Panc1 (cell line): ENCODE results near the gene DDAH2. TPM values are rescaled to one million over a fixed set of nuclear protein-coding genes. Genes with fewer than 3 reads are reported as not detected.

Experiments
- ATAC-seq: fragments of 200-7000 bp; cut with Tn5 transposase; 2 replicates; pipeline ENCODE4 v1.9.1; 2020; ENCODE audit warnings: mild to moderate bottlenecking, moderate library complexity
- BruUV-seq: library from RNA; stranded (reverse); fragments of 400-500 nt; replicated peaks from 2 replicates; lab custom pipeline; 2021; lab: Mats Ljungman, UMichigan
- CTCF ChIA-PET: fragments of 300-600 bp; sonication (Branson Sonifier 250); formaldehyde crosslinking; loops from one replicate; lab custom pipeline; 2022; ENCODE audit warnings: antibody characterized with exemption; lab: Charles Lee
- POLR2A ChIA-PET: fragments of 300-600 bp; sonication (Branson Sonifier 250); formaldehyde crosslinking; loops from one replicate; lab custom pipeline; 2022; ENCODE audit warnings: antibody characterized with exemption; lab: Charles Lee
- DNase-seq: peaks from one replicate; pipeline ENCODE4 v3.0.0-alpha.2; 2010; ENCODE audit warnings: low read depth, low spot score
- H3K27ac ChIP-seq: 2 replicates; pipeline ENCODE4 v1.5.1; 2011; ENCODE audit warnings: mild to moderate bottlenecking, low read length, inconsistent platforms
- H3K27me3 ChIP-seq: fragments of 200-500 bp; sonication (Bioruptor generic); 2 replicates; pipeline ENCODE4 v1.6.0; 2014; ENCODE audit warnings: low read length, inconsistent platforms; ENCODE audit not compliant: control insufficient read depth, insufficient read depth
- H3K36me3 ChIP-seq: fragments of 200-500 bp; sonication (Bioruptor generic); 2 replicates; pipeline ENCODE4 v1.5.1; 2014; ENCODE audit warnings: inconsistent platforms, mild to moderate bottlenecking, low read length, moderate library complexity; ENCODE audit not compliant: control insufficient read depth, insufficient read depth
- H3K4me1 ChIP-seq: 2 replicates; pipeline ENCODE4 v1.5.1; 2011; ENCODE audit warnings: inconsistent platforms, mild to moderate bottlenecking, low read length, moderate library complexity; ENCODE audit not compliant: control insufficient read depth, insufficient read depth
- H3K4me3 ChIP-seq, 2 experiments: 2 replicates each; pipeline ENCODE4 v1.5.1; 2011 to 2012; ENCODE audit warnings: low read depth in 2 of 2, low read length in 2 of 2, mild to moderate bottlenecking in 2 of 2, inconsistent platforms in 1 of 2, moderate library complexity in 1 of 2
- H3K9me3 ChIP-seq: fragments of 200-500 bp; sonication (Bioruptor generic); 2 replicates; pipeline ENCODE4 v1.5.1; 2014; ENCODE audit warnings: low read depth, mild to moderate bottlenecking, inconsistent platforms, low read length, moderate library complexity; ENCODE audit not compliant: control insufficient read depth, insufficient read depth
- CTCF ChIP-seq: fragments of 450-650 bp; IDR thresholded peaks from 2 replicates; pipeline ENCODE4 v1.5.1; 2017; ENCODE audit warnings: mild to moderate bottlenecking
- POLR2AphosphoS5 ChIP-seq: IDR thresholded peaks from 2 replicates; pipeline ENCODE4 v1.6.1; 2012; ENCODE audit warnings: mild to moderate bottlenecking, low read depth, low read length, moderate library complexity
- REST ChIP-seq, 2 experiments: IDR thresholded peaks; 2 replicates each; pipeline ENCODE4 v1.6.1; 2011 to 2012; ENCODE audit warnings: low read depth in 2 of 2, control low read depth in 1 of 2, low read length in 1 of 2, mild to moderate bottlenecking in 1 of 2, moderate library complexity in 1 of 2; ENCODE audit not compliant: insufficient read depth in 1 of 2
- SIN3A ChIP-seq: IDR thresholded peaks from 2 replicates; pipeline ENCODE4 v1.6.1; 2012; ENCODE audit warnings: low read depth, mild to moderate bottlenecking, low read length, moderate library complexity, borderline replicate concordance; ENCODE audit not compliant: insufficient read depth
- TCF7L2 ChIP-seq: IDR thresholded peaks from 2 replicates; pipeline ENCODE4 v1.6.1; 2011; ENCODE audit warnings: mild to moderate bottlenecking, low read depth, low read length, inconsistent platforms
- in situ Hi-C: cut with HindIII; loops from 2 replicates; pipeline ENCODE4 v1.10.0; 2016; ENCODE audit warnings: low sequenced_read_pairs, low pct_unique_long_range_greater_than_20kb
- intact Hi-C: fragments of 100-400 bp; cut with micrococcal nuclease; formaldehyde crosslinking; loops from one replicate; pipeline ENCODE4 v1.10.0; 2022; ENCODE audit not compliant: unreplicated experiment
- total RNA-seq: library from RNA; stranded (reverse); gene quantifications from one replicate; pipeline ENCODE4 v1.2.1, GENCODE V29; 2021; ENCODE audit not compliant: unreplicated experiment

The DDAH2 gene
- total RNA-seq, 1 experiment from 2014 or later = 104 TPM

- Histone ChIP-seq H3K4me3 (no peak within 1 kb of the TSS; a peak in 1 of 4 replicates), H3K36me3 (no peaks in the 10 kb centered on the region), H3K27me3 (no peaks in the 10 kb centered on the region), H3K9me3 (no peaks in the 10 kb centered on the region), H3K27ac (no peak within 1 kb of the TSS; the same call in 1 of the 2 replicates), H3K4me1 (peaks cover 4% of the 10 kb centered on the region; the same call in 1 of the 2 replicates)
- in situ Hi-C loops (no loop called here), intact Hi-C loops (loop anchor here (5.0 kb wide), 2 partner anchors 92 to 152 kb away; no protein-coding TSS in a partner anchor)
- DNase-seq = peak; percentile 30
- no TSS peak for BruUV-seq
- ChIA-PET CTCF (interaction anchor here (0.5 to 0.6 kb wide), 2 partner anchors 13 to 257 kb away, joined by 3 to 6 read pairs; no protein-coding TSS in a partner anchor), POLR2A (interaction anchor here (0.7 kb wide), 1 partner anchor 61 kb away, joined by 11 read pairs; no protein-coding TSS in a partner anchor)
- peak; percentile 92 for ATAC-seq
- TF ChIP-seq POLR2AphosphoS5 (no peak), TCF7L2 (no peak), REST (IDR thresholded peaks at IDR 0.05; ENCODE audit: insufficient read depth in 1 of 2, low read depth in 2 of 2, low read length in 1 of 2) (no peak), CTCF (peak; percentile 86), SIN3A (no peak)
These were observed 48.6 kb downstream of the DDAH2 start, which contains the start of gene LY6G5C for GRCh38 chr6:31680226-31681134. TSS of gene LY6G5C (minus strand) at chr6:31681067. CDS start at chr6:31680373, 694 bp downstream.

DNA sequence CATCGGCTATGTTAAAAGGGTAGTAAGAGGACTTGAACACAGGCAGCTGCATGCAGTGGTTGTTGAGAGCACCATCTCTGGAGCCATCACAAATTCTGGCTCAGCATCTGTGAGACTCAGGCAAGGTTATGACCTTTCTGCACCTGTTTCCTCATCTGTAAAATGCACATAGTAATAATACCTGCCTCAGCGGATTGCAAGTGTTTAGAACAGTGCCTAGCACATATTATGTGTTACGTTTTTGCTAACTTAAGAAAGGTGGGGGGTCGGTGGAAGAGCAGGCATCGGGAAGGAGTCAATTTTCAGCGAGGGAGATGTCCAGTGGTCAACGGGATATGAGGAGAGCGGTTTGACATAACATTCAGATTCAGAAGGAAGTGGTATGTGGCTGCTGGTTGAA is 51.1 kb downstream of the DDAH2 start:
- ChIA-PET POLR2A (no interaction called here), CTCF (no interaction called here)
- no peaks in the 10 kb centered on the region for H3K27me3 ChIP-seq
- H3K36me3 ChIP-seq = no peaks in the 10 kb centered on the region
- DNase-seq (no peak), ATAC-seq (no peak)
- H3K4me1 ChIP-seq = peaks cover 4% of the 10 kb centered on the region; the same call in 1 of the 2 replicates
- no peak overlapping the region for H3K4me3 ChIP-seq
- intact Hi-C loops = no loop called here
- BruUV-seq = no TSS peak
- no peaks in the 10 kb centered on the region for H3K9me3 ChIP-seq
- no peak for TF ChIP-seq REST (IDR thresholded peaks at IDR 0.05; ENCODE audit: insufficient read depth in 1 of 2, low read depth in 2 of 2, low read length in 1 of 2)
- TF ChIP-seq TCF7L2 = no peak
- no peak for TF ChIP-seq POLR2AphosphoS5
- TF ChIP-seq SIN3A = no peak
- TF ChIP-seq CTCF = no peak
- in situ Hi-C loops = no loop called here
- no peak overlapping the region for H3K27ac ChIP-seq
